MCF 10A (cell line): ENCODE data around the gene ADAMTS14. TPM values are rescaled to one million over a fixed set of nuclear protein-coding genes. Genes with fewer than 3 reads are reported as not detected.

ENCODE experiments used
- BruUV-seq: library from RNA; stranded (reverse); fragments of 400-500 nt; replicated peaks from 2 replicates; lab custom pipeline; 2021; lab: Mats Ljungman, UMichigan
- CTCF ChIA-PET: fragments of 300-600 bp; sonication (Branson Sonifier 250); formaldehyde crosslinking; extraction: SDS; loops from one replicate; lab custom pipeline; 2021; ENCODE audit warnings: antibody characterized with exemption, inconsistent platforms; lab: Yijun Ruan, JAX
- POLR2A ChIA-PET: fragments of 300-600, 350-650 bp; sonication (Branson Sonifier 250); formaldehyde crosslinking; extraction: SDS; loops from one replicate; lab custom pipeline; 2020; ENCODE audit warnings: antibody characterized with exemption, inconsistent platforms; lab: Yijun Ruan, JAX
- DNase-seq: peaks from one replicate; pipeline ENCODE4 v3.0.0-alpha.2; 2018; ENCODE audit not compliant: unreplicated experiment
- H3K27ac Mint-ChIP-seq: one replicate; pipeline ENCODE4 v1.8.0; 2022; ENCODE audit warnings: mild to moderate bottlenecking, low read depth, mixed read lengths; ENCODE audit not compliant: unreplicated experiment
- H3K27me3 Mint-ChIP-seq: one replicate; pipeline ENCODE4 v1.8.0; 2022; ENCODE audit warnings: mixed read lengths; ENCODE audit not compliant: insufficient read depth, unreplicated experiment
- H3K36me3 Mint-ChIP-seq: one replicate; pipeline ENCODE4 v1.8.0; 2022; ENCODE audit warnings: mild to moderate bottlenecking, moderate library complexity, mixed read lengths; ENCODE audit not compliant: insufficient read depth, unreplicated experiment
- H3K4me1 Mint-ChIP-seq: one replicate; pipeline ENCODE4 v1.8.0; 2022; ENCODE audit warnings: mixed read lengths; ENCODE audit not compliant: insufficient read depth, unreplicated experiment
- H3K4me3 Mint-ChIP-seq: one replicate; pipeline ENCODE4 v1.8.0; 2022; ENCODE audit warnings: mild to moderate bottlenecking, moderate library complexity, mixed read lengths; ENCODE audit not compliant: unreplicated experiment
- H3K9me3 Mint-ChIP-seq: one replicate; pipeline ENCODE4 v1.8.0; 2022; ENCODE audit warnings: mixed read lengths; ENCODE audit not compliant: unreplicated experiment
- CTCF ChIP-seq: fragments of 200-600 bp; IDR thresholded peaks from one replicate; pipeline ENCODE4 v1.8.0; 2022; ENCODE audit warnings: antibody characterized with exemption, mild to moderate bottlenecking; ENCODE audit not compliant: unreplicated experiment
- intact Hi-C: fragments of 100-400 bp; cut with micrococcal nuclease; formaldehyde crosslinking; loops from 2 replicates; pipeline ENCODE4 v1.14.1; 2022
- total RNA-seq: library from RNA; stranded (reverse); gene quantifications from 2 replicates; pipeline ENCODE4 v1.2.3, GENCODE V29; 2022

The ADAMTS14 gene
- total RNA-seq, 1 experiment from 2014 or later, result not detected

GRCh38 chr10:70669015-70669414 lies 3.3 kb upstream of the ADAMTS14 start:
- no peak for TF ChIP-seq CTCF
- intact Hi-C loops, result no loop called here
- Mint-ChIP-seq H3K27ac (no peak overlapping the region), H3K36me3 (peaks cover 6% of the 10 kb centered on the region), H3K4me3 (no peak overlapping the region), H3K27me3 (peaks cover 38% of the 10 kb centered on the region), H3K4me1 (peaks cover 33% of the 10 kb centered on the region), H3K9me3 (no peaks in the 10 kb centered on the region)
- no TSS peak for BruUV-seq
- no peak for DNase-seq
- ChIA-PET POLR2A (no interaction called here), CTCF (interaction anchor here (1.3 kb wide), 1 partner anchor 207 kb away, joined by 3 read pairs; no protein-coding TSS in a partner anchor)

DNA sequence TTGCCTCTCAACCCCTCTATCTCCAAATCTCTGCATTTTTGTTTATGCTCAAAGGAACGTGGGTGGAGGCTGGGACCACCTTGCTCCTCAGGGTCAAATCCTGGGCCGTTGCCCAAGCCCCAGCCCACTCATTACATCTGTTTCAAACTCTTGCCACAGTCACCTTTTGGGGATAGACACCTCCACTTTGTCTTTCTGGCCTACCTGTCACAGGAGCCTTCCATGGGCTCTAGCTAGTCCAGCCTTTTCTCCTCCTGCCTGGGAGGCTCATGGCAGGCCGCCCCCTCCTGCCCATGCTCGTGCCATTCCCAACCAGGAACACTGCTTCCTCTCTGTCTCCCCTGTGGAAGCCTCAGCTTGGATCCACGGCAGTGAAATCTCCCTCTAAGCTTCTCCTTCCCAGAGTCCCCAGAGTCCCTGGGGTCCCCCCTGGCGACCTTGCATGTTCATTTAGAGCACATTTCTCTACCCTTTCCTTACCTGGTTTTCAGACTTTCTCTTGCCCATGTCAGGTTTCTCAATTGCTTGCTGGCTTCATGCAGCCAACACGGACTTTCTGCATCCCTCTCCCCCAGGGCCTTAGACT lies 2.5 kb upstream of the ADAMTS14 start:
- no peak for DNase-seq
- H3K4me3 Mint-ChIP-seq, result no peak overlapping the region
- no peak for TF ChIP-seq CTCF
- H3K27me3 Mint-ChIP-seq, result peaks cover 38% of the 10 kb centered on the region
- H3K9me3 Mint-ChIP-seq, result no peaks in the 10 kb centered on the region
- H3K36me3 Mint-ChIP-seq, result peaks cover 6% of the 10 kb centered on the region
- peaks cover 33% of the 10 kb centered on the region for H3K4me1 Mint-ChIP-seq
- BruUV-seq, result no TSS peak
- H3K27ac Mint-ChIP-seq, result no peak overlapping the region
- ChIA-PET POLR2A (interaction anchor here (0.6 kb wide), 1 partner anchor 54 kb away, joined by 3 read pairs; no protein-coding TSS in a partner anchor), CTCF (interaction anchor here (0.5 to 1.3 kb wide), 2 partner anchors 167 to 208 kb away, joined by 3 read pairs; no protein-coding TSS in a partner anchor)
- intact Hi-C loops, result loop anchor here (5.0 to 10.0 kb wide), 3 partner anchors 53 to 87 kb away; no protein-coding TSS in a partner anchor

- intact Hi-C loops, result loop anchor here (2.0 to 10.0 kb wide), 4 partner anchors 53 to 113 kb away; no protein-coding TSS in a partner anchor
- H3K27me3 Mint-ChIP-seq, result peaks cover 38% of the 10 kb centered on the region
- no peak for TF ChIP-seq CTCF
- DNase-seq, result no peak
- H3K9me3 Mint-ChIP-seq, result no peaks in the 10 kb centered on the region
- ChIA-PET CTCF (no interaction called here), POLR2A (interaction anchor here (0.8 kb wide), 1 partner anchor 531 kb away, joined by 3 read pairs; no protein-coding TSS in a partner anchor)
- H3K4me1 Mint-ChIP-seq, result peaks cover 30% of the 10 kb centered on the region
- peak overlapping the region; percentile 61 for H3K4me3 Mint-ChIP-seq
- no TSS peak for BruUV-seq
- H3K27ac Mint-ChIP-seq, result no peak overlapping the region
- peaks cover 6% of the 10 kb centered on the region for H3K36me3 Mint-ChIP-seq
These were observed 614 bp upstream of the ADAMTS14 start for GRCh38 chr10:70671619-70672164.
